Liver (tissue), 9 donors: Measurements from ENCODE around the gene GNRH2. TPM values are rescaled to one million over a fixed set of nuclear protein-coding genes. Genes with fewer than 3 reads are reported as not detected.

Experiments used
- DNase-seq: peaks from one replicate; pipeline ENCODE4 v3.0.0-alpha.2; 2017; ENCODE audit warnings: low spot score
- H3K27ac ChIP-seq, 2 donors: one replicate each; pipeline ENCODE4 v1.7.0; 2013; ENCODE audit warnings: inconsistent platforms in 2 of 2, low read length in 2 of 2, control low read depth in 1 of 2, low read depth in 1 of 2, mild to moderate bottlenecking in 1 of 2
- H3K27me3 ChIP-seq, 4 donors: one replicate each; pipeline versions ENCODE4 v1.6.1 to v1.7.0; 2013; ENCODE audit warnings: low read length in 3 of 4, inconsistent platforms in 1 of 4, mild to moderate bottlenecking in 1 of 4, moderate library complexity in 1 of 4; ENCODE audit not compliant: control insufficient read depth in 4 of 4, insufficient read depth in 4 of 4
- H3K36me3 ChIP-seq, 4 donors: one replicate each; pipeline versions ENCODE4 v1.6.1 to v1.7.0; 2013; ENCODE audit warnings: low read length in 3 of 4, mild to moderate bottlenecking in 3 of 4, low read depth in 1 of 4, moderate library complexity in 1 of 4; ENCODE audit not compliant: control insufficient read depth in 4 of 4, insufficient read depth in 3 of 4
- H3K4me1 ChIP-seq, 4 donors: one replicate each; pipeline versions ENCODE4 v1.6.1 to v1.7.0; 2013; ENCODE audit warnings: low read length in 3 of 4, mild to moderate bottlenecking in 3 of 4, moderate library complexity in 1 of 4; ENCODE audit not compliant: control insufficient read depth in 4 of 4, insufficient read depth in 4 of 4
- H3K4me3 ChIP-seq, 3 donors: one replicate each; pipeline versions ENCODE4 v1.6.1 to v1.7.0; 2013; ENCODE audit warnings: low read length in 3 of 3, control low read depth in 1 of 3, low read depth in 1 of 3, mild to moderate bottlenecking in 1 of 3
- H3K9ac ChIP-seq, 2 donors: one replicate each; pipeline ENCODE4 v1.7.0; 2013; ENCODE audit warnings: low read length in 2 of 2, mild to moderate bottlenecking in 2 of 2, moderate library complexity in 2 of 2, control low read depth in 1 of 2, low read depth in 1 of 2
- H3K9me3 ChIP-seq, 4 donors: one replicate each; pipeline versions ENCODE4 v1.6.1 to v1.7.0; 2013; ENCODE audit warnings: low read length in 3 of 4; ENCODE audit not compliant: control insufficient read depth in 4 of 4
- ATF3 ChIP-seq: IDR thresholded peaks from 2 replicates; pipeline ENCODE4 v1.6.1; 2016; ENCODE audit warnings: antibody characterized with exemption
- CTCF ChIP-seq: fragments of 150-350 bp; IDR thresholded peaks from 2 replicates; pipeline ENCODE4 v1.5.1; 2017; ENCODE audit warnings: improper control_type of control experiment, low read depth, low read length; ENCODE audit not compliant: missing input control
- EGR1 ChIP-seq, 2 donors: IDR thresholded peaks; 2 replicates each; pipeline ENCODE4 v1.6.1; 2016 to 2018; ENCODE audit warnings: antibody characterized with exemption in 2 of 2, low read depth in 2 of 2
- FOXA1 ChIP-seq: IDR thresholded peaks from 2 replicates; pipeline ENCODE4 v1.6.1; 2016; ENCODE audit warnings: antibody characterized with exemption
- FOXA2 ChIP-seq: IDR thresholded peaks from 2 replicates; pipeline ENCODE4 v1.6.1; 2016; ENCODE audit warnings: antibody characterized with exemption
- HNF4A ChIP-seq, 2 donors: conservative IDR thresholded peaks; 2 replicates each; pipeline ENCODE4 v1.6.1; 2016; ENCODE audit warnings: antibody characterized with exemption in 2 of 2, mild to moderate bottlenecking in 2 of 2
- HNF4G ChIP-seq: IDR thresholded peaks from 2 replicates; pipeline ENCODE4 v1.6.1; 2016; ENCODE audit warnings: antibody characterized with exemption
- JUND ChIP-seq, 2 donors: IDR thresholded peaks; 2 replicates each; pipeline ENCODE4 v1.6.1; 2016; ENCODE audit warnings: antibody characterized with exemption in 2 of 2
- MAX ChIP-seq: IDR thresholded peaks from 2 replicates; pipeline ENCODE4 v1.6.1; 2016; ENCODE audit warnings: antibody characterized with exemption
- NR2F2 ChIP-seq: IDR thresholded peaks from 2 replicates; pipeline ENCODE4 v1.6.1; 2016; ENCODE audit warnings: antibody characterized with exemption
- RAD21 ChIP-seq, 2 donors: IDR thresholded peaks; 2 replicates each; pipeline ENCODE4 v1.6.1; 2016; ENCODE audit warnings: antibody characterized with exemption in 2 of 2, mild to moderate bottlenecking in 2 of 2
- RXRA ChIP-seq, 2 donors: IDR thresholded peaks; 2 replicates each; pipeline ENCODE4 v1.6.1; 2017 to 2018; ENCODE audit warnings: antibody characterized with exemption in 2 of 2, mild to moderate bottlenecking in 1 of 2
- SP1 ChIP-seq: IDR thresholded peaks from 2 replicates; pipeline ENCODE4 v1.6.1; 2018; ENCODE audit warnings: antibody characterized with exemption, mild to moderate bottlenecking
- TAF1 ChIP-seq: conservative IDR thresholded peaks from 2 replicates; pipeline ENCODE4 v1.6.1; 2016; ENCODE audit warnings: antibody characterized with exemption, mild to moderate bottlenecking
- ZBTB33 ChIP-seq: IDR thresholded peaks from 2 replicates; pipeline ENCODE4 v1.6.1; 2016; ENCODE audit warnings: antibody characterized with exemption
- WGBS: extraction: QIAGEN DNeasy Blood & Tissue Kit; methylation state at CpG from one replicate; pipeline ENCODE4 v1.1.7; 2013; 5-methylcytosine and 5-hydroxymethylcytosine counted together
- polyA plus RNA-seq, 2 donors: library from polyadenylated mRNA; stranded (reverse) in 1 of 2; unstranded in 1 of 2; fragments of 200-250 nt in 1 of 2; fragments of >200 nt in 1 of 2; fragmentation: Nextera tagmentation in 1 of 2; extraction: Ambion mirVana in 1 of 2; gene quantifications; one replicate each; pipeline versions ENCODE4 v1.2.1 to v1.2.3, GENCODE V29; 2013 to 2015
- total RNA-seq, 2 donors: library from RNA; depleted of rRNA; stranded (reverse); fragments of >200 nt; gene quantifications; one replicate each; pipeline ENCODE4 v1.2.3, GENCODE V29; 2014
- donor health status: healthy.
- donor health status: healthy.
- donor health status: healthy.
- donor health status: healthy.
- donor health status: healthy.

Gene GNRH2
- total and polyA plus RNA-seq, 4 donors = 0.25 to 0.58 (median 0.44) TPM; not detected in 1

- WGBS = 96% methylated on average over 3 of the region's 3 CpGs
- Histone ChIP-seq H3K27me3 (no peaks in the 10 kb centered on the region), H3K27ac (no peak overlapping the region), H3K4me3 (no peak overlapping the region), H3K9me3 (no peaks in the 10 kb centered on the region), H3K36me3 (peaks cover 0 to 34% (median 25%) of the 10 kb centered on the region in 4 donors), H3K4me1 (peaks cover 0 to 15% (median 0%) of the 10 kb centered on the region in 4 donors), H3K9ac (no peak overlapping the region)
- TF ChIP-seq FOXA2 (no peak), TAF1 (no peak), HNF4A (conservative IDR thresholded peaks at IDR 0.05) (no peak), NR2F2 (no peak), RXRA (IDR thresholded peaks at IDR 0.05) (no peak), JUND (IDR thresholded peaks at IDR 0.05) (no peak), FOXA1 (no peak), EGR1 (IDR thresholded peaks at IDR 0.05; ENCODE audit: low read depth in 2 of 2) (no peak), ATF3 (no peak), CTCF (no peak)
- DNase-seq = no peak
Observed at GRCh38 chr20:3031524-3032147, 11.8 kb upstream of the GNRH2 start.

GRCh38 chr20:3032624-3033023 lies 10.8 kb upstream of the GNRH2 start:
- WGBS = 88% methylated on average over 8 of the region's 8 CpGs
- peaks cover 0 to 26% (median 18%) of the 10 kb centered on the region in 4 donors for H3K36me3 ChIP-seq
- H3K4me3 ChIP-seq = no peak overlapping the region
- no peak overlapping the region for H3K9ac ChIP-seq
- H3K9me3 ChIP-seq = no peaks in the 10 kb centered on the region
- no peaks in the 10 kb centered on the region for H3K27me3 ChIP-seq
- H3K27ac ChIP-seq = no peak overlapping the region
- no peak for TF ChIP-seq NR2F2
- no peak for TF ChIP-seq FOXA2
- TF ChIP-seq RAD21 (IDR thresholded peaks at IDR 0.05) = peak in 1 of 2 donors; percentile 23
- TF ChIP-seq MAX = no peak
- no peak for TF ChIP-seq JUND (IDR thresholded peaks at IDR 0.05)
- TF ChIP-seq FOXA1 = no peak
- TF ChIP-seq EGR1 (IDR thresholded peaks at IDR 0.05; ENCODE audit: low read depth in 2 of 2) = no peak
- TF ChIP-seq ZBTB33 = no peak
- no peak for TF ChIP-seq CTCF
- TF ChIP-seq SP1 = peak; percentile 39
- peak; percentile 29 for TF ChIP-seq HNF4G
- TF ChIP-seq RXRA (IDR thresholded peaks at IDR 0.05) = peak in 1 of 2 donors; percentile 26
- peak in 1 of 2 donors; percentile 76 for TF ChIP-seq HNF4A (conservative IDR thresholded peaks at IDR 0.05)
- peaks cover 0 to 24% (median 5%) of the 10 kb centered on the region in 4 donors for H3K4me1 ChIP-seq
- no peak for DNase-seq
